ENCODE data around the gene BTBD9.

Gene BTBD9

DNA sequence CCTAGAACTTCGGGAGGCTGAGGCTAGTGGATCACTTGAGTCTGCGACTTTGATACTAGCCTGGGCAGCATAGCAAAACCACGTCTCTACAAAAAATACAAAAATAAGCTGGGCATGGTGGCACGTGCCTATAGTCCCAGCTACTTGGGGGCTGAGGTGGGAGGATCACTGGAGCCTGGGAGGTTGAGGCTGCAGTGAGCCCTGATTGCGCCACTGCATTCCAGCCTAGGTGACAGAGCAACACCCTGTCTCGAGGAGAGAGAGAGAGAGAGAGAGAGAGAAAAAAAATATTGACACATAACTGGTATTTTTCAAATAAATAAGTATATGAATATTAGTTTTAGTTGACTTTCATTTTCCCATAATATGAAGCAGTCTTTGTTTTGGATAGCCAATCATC, 222.2 kb downstream of the BTBD9 start:
- TF ChIP-seq, protein P1, sequence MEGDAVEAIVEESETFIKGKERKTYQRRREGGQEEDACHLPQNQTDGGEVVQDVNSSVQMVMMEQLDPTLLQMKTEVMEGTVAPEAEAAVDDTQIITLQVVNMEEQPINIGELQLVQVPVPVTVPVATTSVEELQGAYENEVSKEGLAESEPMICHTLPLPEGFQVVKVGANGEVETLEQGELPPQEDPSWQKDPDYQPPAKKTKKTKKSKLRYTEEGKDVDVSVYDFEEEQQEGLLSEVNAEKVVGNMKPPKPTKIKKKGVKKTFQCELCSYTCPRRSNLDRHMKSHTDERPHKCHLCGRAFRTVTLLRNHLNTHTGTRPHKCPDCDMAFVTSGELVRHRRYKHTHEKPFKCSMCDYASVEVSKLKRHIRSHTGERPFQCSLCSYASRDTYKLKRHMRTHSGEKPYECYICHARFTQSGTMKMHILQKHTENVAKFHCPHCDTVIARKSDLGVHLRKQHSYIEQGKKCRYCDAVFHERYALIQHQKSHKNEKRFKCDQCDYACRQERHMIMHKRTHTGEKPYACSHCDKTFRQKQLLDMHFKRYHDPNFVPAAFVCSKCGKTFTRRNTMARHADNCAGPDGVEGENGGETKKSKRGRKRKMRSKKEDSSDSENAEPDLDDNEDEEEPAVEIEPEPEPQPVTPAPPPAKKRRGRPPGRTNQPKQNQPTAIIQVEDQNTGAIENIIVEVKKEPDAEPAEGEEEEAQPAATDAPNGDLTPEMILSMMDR (IDR thresholded peaks at IDR 0.05), result no peak

DNA sequence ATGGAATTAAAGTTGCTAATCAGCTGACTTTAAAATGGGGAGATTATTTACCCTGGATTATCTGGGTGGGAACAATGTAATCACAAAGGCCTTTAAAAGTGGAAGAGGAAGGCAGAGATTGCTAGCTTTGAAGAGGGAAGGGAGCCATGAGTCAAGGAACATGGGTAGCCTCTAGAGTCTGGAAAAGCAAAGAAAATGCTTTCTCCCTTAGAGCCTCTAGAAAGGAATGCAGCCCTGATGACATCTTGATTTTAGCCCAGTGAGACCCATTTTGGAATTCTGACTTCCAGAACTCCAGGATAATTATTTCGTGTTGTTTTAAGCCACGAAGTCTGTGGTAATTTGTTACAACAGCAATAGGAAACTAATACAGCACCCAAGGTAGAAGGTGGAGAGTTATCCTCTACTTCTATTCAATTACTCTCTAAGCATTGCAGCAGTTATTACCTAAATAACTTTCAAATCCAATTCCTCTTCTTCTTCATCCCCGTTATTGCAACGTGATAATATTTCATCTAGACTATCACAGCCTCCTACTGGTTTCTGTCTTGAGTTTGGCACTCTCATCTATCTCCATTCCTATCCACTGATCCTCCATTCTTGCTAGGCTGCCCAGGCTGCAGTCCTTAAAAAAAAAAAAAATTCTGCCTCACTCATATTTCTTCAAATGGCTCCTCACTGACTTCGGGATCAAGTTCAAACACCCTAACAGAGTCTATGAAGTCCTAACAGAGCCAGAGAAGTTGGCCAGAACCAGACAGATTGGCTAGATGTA, 224.3 kb downstream of the BTBD9 start:
- TF ChIP-seq, protein P1 (IDR thresholded peaks at IDR 0.05), result no peak

DNA sequence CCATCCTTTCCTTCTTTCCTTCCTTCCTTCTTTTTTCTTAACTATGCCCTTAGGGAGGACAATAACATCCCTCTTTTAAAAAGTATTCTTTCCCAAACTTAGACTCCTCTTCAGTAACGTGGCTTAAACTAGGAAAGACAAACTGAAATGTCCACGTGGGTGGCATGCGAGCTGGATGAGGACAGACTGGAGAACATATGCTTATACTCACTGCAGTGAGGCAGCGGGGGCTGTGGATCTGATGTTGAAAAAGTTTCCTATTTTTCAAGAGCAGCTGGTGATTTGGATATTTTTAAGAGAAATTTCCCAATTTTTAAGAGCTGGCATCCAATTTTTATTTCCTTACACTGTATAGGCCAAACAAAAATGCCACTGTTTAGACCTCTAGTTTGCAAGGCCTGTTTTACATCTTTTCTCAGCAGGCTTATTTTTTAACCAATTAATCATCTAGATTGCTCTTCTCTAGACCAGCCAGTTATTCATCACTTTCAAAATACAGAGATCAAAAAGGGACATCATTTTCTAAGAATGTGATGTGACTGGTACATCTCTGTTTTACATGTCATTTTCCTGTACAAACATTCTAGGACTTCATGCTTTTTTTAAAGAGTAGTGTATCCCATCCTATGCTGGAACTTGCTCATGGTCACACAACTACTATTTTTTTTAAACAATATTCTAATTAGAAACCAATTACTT, 226.5 kb downstream of the BTBD9 start:
- TF ChIP-seq, protein P1 (IDR thresholded peaks at IDR 0.05), result no peak

DNA sequence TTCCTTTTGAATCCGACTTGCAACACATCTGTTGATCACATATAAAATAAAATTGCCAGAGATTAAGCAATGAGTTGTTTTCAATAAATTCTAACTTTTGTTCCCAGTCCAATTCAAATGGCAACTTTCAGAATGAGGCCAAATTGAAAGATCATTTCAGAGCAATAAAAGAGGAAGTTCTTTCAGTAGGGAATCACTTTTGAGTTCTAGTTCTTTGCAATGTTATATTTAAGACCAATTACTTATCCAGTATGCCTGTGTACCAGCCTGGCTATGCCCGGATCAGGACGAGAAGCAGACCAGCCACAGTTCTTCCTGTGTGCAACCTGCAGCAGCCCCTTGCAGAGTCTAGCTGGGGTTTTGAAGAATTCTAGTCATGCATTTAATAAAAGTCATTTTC, 232.5 kb downstream of the BTBD9 start:
- TF ChIP-seq, protein P1 (IDR thresholded peaks at IDR 0.05), result no peak

DNA sequence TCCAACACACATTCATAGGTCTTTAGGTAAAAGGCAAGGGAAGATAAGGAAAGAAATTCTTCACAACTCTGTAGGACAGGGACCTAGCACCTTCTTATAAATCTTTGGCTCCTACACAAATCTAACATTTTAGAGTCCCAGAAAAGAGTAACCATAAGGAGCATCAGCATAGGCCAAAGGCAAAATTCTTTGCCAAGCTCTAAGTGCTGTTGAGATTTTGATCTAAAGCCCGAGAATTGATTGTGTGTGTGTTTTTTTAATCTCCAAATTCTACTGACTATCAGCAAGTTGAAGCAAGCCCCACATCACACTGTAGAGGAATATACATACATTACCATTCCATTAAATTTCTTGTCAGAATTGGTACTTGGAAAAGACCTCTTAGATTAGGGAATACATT, 233.6 kb downstream of the BTBD9 start:
- TF ChIP-seq, protein P1 (IDR thresholded peaks at IDR 0.05), result no peak

DNA sequence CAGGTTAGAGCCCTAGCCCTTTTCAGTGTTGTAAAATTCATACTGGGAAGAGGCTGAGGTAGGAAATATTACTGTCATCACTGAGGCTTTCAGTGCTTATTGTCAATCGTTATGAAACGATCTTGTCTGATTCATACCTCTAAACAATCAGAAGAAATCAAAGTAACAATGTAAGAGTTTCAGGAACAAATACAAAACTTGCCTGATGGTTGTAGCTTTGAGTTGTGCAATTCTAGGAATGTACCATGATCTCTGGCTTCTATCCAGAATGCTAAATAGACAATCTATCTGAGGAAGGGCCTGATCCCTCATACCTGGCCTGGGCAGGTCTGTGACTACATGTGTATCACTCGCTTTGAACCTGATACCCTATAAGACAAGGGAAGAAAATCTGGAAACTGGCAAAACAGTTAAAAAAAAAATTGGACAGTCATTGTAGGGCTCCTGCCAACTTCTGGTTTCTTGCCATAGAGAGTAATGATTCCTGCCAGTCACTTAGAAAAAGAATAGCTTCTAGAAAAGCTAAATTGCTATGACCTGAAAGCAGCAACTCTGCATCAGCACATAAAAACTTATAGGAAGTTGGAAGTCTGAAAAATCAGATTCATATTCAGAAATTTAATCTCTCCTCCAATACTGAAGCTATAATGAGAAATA, 234.7 kb downstream of the BTBD9 start:
- TF ChIP-seq, protein P1 (IDR thresholded peaks at IDR 0.05), result no peak

DNA sequence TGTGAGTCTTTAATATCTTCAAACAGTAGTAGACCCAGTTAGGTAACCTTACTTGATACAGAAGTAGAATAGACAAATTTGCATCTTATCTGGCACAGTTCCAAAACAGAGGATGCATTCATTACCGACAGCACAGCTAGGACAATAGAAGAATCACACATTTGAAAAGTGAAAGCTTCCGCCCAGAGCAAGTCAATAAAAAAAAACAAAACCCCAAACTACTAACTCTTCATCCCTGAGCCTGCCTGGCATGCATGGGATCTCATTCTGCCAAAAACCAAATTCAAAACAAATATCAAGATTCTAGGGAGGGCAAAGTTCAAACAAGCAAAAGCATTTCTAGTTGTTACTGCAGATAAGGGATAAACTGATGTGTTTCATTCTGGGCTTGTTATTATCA, 235.4 kb downstream of the BTBD9 start:
- TF ChIP-seq, protein P1 (IDR thresholded peaks at IDR 0.05), result no peak
